ENCODE data around the gene CEP85.

The CEP85 gene

DNA sequence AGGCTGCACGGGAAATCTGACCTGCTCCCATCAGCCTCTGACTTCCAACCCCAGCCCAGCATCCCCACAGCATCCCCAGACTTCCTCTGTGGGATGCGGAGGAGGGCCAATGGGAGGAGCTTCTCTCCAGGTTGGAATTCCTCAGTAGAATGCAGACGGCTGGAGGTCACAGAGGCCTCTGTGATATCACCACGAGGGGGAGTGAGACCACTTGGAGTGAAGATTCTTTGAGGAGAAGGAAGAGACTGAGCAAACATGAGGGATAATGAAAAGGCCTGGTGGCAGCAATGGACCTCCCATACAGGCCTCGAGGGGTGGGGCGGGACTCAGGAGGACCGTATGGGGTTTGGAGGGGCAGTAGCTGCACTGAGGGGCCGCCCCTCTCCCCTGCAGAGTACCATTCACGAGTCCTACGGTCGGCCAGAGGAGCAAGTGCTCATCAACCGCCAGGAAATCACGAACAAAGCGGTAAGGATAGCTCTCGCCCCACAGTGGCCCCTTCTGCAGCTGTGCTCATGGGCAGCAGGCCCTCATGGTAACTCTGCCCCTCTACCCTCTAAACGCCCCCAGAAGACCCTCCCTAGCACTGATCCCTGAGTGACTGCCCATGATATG is 43.5 kb upstream of the CEP85 start, which contains the start of gene CATSPER4:
Gene CATSPER4, plus strand, starts transcription at position 230 of the 615 bp plus-strand sequence. Its CDS starts 26 bp downstream, at position 256.
- DNase-seq (ENCODE audit: low read depth), result no peak
- no peak within 1 kb of the TSS for H3K4me3 ChIP-seq (ENCODE audit: low read depth, low read length)
- TF ChIP-seq, protein P1, sequence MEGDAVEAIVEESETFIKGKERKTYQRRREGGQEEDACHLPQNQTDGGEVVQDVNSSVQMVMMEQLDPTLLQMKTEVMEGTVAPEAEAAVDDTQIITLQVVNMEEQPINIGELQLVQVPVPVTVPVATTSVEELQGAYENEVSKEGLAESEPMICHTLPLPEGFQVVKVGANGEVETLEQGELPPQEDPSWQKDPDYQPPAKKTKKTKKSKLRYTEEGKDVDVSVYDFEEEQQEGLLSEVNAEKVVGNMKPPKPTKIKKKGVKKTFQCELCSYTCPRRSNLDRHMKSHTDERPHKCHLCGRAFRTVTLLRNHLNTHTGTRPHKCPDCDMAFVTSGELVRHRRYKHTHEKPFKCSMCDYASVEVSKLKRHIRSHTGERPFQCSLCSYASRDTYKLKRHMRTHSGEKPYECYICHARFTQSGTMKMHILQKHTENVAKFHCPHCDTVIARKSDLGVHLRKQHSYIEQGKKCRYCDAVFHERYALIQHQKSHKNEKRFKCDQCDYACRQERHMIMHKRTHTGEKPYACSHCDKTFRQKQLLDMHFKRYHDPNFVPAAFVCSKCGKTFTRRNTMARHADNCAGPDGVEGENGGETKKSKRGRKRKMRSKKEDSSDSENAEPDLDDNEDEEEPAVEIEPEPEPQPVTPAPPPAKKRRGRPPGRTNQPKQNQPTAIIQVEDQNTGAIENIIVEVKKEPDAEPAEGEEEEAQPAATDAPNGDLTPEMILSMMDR (IDR thresholded peaks at IDR 0.05; ENCODE audit: control insufficient read depth, extremely low read depth, insufficient read depth), result no peak

DNA sequence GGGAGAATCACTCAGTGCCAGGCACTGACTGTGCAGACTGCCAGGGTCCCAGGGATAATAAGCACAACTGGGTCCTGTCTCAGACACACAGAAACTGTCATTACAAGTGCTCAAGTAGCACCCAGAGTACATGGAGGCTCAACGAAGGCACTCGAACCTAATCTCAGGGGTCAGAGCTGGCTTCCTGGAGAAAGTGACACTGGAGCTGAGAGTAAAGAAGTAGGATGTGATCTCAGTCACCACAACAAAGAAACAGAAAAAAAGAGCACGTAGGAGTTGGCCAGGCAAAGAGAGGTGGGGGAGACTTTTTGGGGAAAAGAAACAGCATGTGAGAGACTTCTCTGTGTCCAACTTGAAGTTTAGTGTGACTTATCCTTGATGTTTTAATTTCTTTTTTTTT is 42.3 kb upstream of the CEP85 start:
- TF ChIP-seq, protein P1 (IDR thresholded peaks at IDR 0.05; ENCODE audit: control insufficient read depth, extremely low read depth, insufficient read depth), result no peak
- no peak overlapping the region for H3K4me3 ChIP-seq (ENCODE audit: low read depth, low read length)
- no peak for DNase-seq (ENCODE audit: low read depth)

DNA sequence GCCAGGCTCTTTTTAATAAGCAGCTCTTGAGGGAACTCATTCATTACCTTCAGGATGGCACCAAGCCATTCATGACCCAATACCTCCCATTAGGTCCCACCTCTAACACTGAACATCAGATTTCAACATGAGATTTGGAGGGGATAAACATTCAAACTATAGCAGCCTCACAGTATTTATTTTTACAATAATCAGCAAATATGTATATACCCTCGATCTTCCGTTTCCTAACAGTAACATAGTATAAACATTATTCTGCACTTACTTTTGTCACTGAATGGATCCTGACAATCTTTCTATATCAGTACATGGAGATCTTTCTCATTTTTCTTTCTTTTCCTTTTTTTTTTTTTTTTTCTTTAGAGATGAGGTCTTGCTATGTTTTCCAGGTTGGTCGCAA is 38.2 kb upstream of the CEP85 start:
- no peak for DNase-seq (ENCODE audit: low read depth)
- TF ChIP-seq, protein P1 (IDR thresholded peaks at IDR 0.05; ENCODE audit: control insufficient read depth, extremely low read depth, insufficient read depth), result no peak
- no peak overlapping the region for H3K4me3 ChIP-seq (ENCODE audit: low read depth, low read length)

DNA sequence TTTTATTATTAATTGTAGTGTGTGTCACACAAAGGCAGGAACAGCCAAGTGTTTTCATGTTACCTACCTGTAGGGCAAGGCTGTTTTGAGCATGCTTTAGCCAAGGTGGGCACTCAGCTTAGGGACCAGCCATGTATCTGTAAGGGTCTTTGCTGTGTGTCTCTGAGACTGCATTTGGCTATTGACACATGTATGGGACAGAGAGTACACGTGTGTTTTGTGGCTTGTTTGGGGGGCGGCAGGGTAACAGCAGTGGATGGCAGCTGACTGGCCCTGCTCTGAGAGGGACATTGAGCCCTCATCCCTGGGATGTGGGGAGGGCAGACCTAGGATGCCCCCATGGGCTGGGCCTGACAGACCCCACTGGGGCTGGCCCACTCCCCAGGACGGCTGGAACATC is 36.7 kb upstream of the CEP85 start:
- TF ChIP-seq, protein P1 (IDR thresholded peaks at IDR 0.05; ENCODE audit: control insufficient read depth, extremely low read depth, insufficient read depth), result no peak
- no peak for DNase-seq (ENCODE audit: low read depth)

DNA sequence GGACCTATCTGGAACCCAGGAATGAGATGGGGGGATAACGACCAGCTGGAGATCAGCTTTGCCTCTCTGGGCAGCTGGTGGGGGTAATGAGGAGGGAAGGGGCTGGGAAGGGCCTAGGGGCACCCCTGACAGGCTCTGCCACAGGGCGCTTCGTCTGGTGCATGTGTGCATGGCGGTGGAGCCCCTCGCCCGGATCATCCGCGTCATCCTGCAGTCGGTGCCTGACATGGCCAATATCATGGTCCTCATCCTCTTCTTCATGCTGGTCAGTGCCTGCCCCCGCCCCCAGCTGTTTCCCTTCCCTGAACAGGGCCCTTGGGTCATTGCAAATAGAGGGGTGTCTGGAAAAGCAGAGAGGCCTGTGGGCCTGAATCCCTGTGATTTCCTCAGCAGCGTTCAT is 36.2 kb upstream of the CEP85 start:
- no peak overlapping the region for H3K4me3 ChIP-seq (ENCODE audit: low read depth, low read length)
- no peak for DNase-seq (ENCODE audit: low read depth)
- TF ChIP-seq, protein P1 (IDR thresholded peaks at IDR 0.05; ENCODE audit: control insufficient read depth, extremely low read depth, insufficient read depth), result no peak

More for the DNA sequence above, 36.7 kb upstream of the CEP85 start:
- H3K4me3 ChIP-seq (ENCODE audit: low read depth, low read length), result no peak overlapping the region

DNA sequence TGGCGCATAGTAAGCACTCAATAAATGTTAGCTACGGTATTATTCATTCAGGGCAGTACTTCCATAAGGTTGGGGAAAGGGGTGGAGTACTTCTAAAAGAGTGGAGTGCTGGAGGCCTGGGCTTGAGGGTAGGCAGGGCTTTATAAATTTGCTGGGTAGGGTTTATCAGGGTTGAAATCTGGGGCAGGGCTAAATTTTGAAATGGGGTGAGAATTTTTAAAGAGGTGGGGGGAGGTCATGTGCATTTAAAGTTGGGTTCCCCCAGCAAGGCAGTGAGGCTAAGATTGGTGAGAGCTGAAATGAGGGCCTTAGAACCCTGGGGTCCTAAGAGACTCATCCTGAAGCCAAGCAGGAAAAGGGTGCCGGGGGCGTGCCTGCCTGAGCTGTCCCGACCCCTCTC is 33.6 kb upstream of the CEP85 start:
- DNase-seq (ENCODE audit: low read depth), result no peak
- H3K4me3 ChIP-seq (ENCODE audit: low read depth, low read length), result no peak overlapping the region
- TF ChIP-seq, protein P1 (IDR thresholded peaks at IDR 0.05; ENCODE audit: control insufficient read depth, extremely low read depth, insufficient read depth), result no peak

Measured in LNCaP clone FGC (cell line).